Upper lobe of left lung (tissue), 4 donors: ENCODE measurements around the gene TMEM37.

Experiments
- EP300 ChIP-seq, 4 donors: sonication (generic); formaldehyde crosslinking; IDR thresholded peaks; one replicate each; pipeline ENCODE4 v1.5.1; 2017; ENCODE audit warnings: antibody characterized with exemption in 4 of 4, control low read depth in 2 of 4
- TF ChIP-seq, protein P1 (sequence below), 6 experiments: fragments of 450-650 bp in 4 of 6; fragments of 200-600 bp in 2 of 6; sonication (generic) in 2 of 6; IDR thresholded peaks; one replicate each; pipeline ENCODE4 v1.5.1; 2016 to 2019; ENCODE audit warnings: antibody characterized with exemption in 6 of 6

DNA sequence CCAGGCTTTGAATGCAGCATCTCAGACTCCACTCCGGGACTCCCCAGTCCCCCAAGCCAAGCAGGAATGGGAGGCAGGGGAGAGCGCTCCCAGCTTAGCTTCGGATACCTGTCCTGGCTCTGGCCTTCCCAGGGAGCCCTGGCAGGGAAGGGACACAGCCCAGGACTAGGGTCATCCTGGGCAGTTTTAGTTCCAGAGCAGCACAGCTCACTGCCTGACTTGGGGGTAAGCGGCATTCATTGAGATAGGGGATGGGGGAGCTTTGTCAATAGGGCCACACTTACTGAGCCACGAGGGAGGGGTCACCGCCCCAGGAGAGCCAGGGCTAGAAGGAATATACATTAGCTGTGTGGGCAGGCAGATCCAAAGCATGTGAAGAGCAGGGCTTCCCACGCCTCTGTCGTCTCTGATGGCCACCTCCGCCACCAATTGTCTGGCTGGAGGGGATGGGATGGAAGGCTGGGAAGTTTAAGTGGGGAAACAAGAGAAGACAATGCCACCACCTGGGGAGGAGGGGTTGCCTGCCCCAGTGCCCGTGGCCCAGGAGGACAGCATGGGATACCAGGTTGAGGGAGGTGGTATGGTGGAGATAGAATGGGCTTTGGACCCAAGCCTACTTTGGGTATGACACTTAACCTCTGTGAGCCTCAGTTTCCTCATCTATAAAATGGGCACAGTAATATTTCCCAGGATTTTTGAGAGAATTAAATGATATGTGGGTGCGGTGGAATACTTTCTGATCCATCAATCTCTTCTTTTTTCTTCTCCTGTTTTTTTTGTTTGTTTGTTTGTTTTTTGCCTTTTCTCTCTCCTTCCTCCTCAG is 52.5 kb downstream of the TMEM37 start:
- TF ChIP-seq, protein P1, sequence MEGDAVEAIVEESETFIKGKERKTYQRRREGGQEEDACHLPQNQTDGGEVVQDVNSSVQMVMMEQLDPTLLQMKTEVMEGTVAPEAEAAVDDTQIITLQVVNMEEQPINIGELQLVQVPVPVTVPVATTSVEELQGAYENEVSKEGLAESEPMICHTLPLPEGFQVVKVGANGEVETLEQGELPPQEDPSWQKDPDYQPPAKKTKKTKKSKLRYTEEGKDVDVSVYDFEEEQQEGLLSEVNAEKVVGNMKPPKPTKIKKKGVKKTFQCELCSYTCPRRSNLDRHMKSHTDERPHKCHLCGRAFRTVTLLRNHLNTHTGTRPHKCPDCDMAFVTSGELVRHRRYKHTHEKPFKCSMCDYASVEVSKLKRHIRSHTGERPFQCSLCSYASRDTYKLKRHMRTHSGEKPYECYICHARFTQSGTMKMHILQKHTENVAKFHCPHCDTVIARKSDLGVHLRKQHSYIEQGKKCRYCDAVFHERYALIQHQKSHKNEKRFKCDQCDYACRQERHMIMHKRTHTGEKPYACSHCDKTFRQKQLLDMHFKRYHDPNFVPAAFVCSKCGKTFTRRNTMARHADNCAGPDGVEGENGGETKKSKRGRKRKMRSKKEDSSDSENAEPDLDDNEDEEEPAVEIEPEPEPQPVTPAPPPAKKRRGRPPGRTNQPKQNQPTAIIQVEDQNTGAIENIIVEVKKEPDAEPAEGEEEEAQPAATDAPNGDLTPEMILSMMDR (IDR thresholded peaks at IDR 0.05): no peak
- TF ChIP-seq EP300 (IDR thresholded peaks at IDR 0.05): no peak
